ENCODE results near the gene STXBP6. TPM values are rescaled to one million over a fixed set of nuclear protein-coding genes. Genes with fewer than 3 reads are reported as not detected.

The STXBP6 gene
- polyA plus RNA-seq, 1 donor from 2014 or later: 14.6 TPM

DNA sequence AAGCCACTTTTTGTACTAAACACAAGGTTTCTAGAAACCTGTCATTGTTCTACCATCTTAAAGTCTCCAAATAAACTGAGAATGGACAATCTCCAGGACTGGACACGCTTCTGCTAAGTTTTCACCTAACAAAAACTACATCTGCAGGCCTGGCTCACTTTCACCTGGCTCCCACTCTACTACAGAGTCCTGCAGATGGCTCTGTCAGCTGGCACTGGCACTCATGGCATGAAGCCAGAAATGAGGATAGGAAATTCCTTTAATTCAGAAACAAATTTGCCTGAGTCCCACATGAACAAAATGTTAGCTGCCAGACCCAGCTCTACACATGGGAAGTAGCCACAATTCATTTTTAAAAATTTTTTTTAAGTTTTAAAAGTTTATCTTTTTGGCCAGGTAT is 42.1 kb downstream of the STXBP6 start:
- Histone ChIP-seq H3K4me3 (ENCODE audit: low read length) (no peak overlapping the region), H3K27ac (ENCODE audit: low read length) (no peak overlapping the region), H2AFZ (ENCODE audit: low read depth, low read length) (no peak overlapping the region), H3K9me2 (ENCODE audit: insufficient read depth, low read length) (no peaks in the 10 kb centered on the region), H3K79me2 (replicated peaks; ENCODE audit: insufficient read depth, low read length) (no peaks in the 10 kb centered on the region), H3K4me2 (ENCODE audit: low read length) (no peak overlapping the region), H4K20me1 (ENCODE audit: insufficient read depth) (no peaks in the 10 kb centered on the region), H3F3A (ENCODE audit: insufficient read depth, low read length, poor library complexity, severe bottlenecking) (no peaks in the 10 kb centered on the region), H3K9ac (ENCODE audit: low read length) (no peak overlapping the region), H3K9me3 (ENCODE audit: low read length) (no peaks in the 10 kb centered on the region), H3K27me3 (ENCODE audit: insufficient read depth, low read depth, low read length) (no peaks in the 10 kb centered on the region), H3K36me3 (ENCODE audit: insufficient read depth, low read length) (no peaks in the 10 kb centered on the region)
- TF ChIP-seq, protein P1, sequence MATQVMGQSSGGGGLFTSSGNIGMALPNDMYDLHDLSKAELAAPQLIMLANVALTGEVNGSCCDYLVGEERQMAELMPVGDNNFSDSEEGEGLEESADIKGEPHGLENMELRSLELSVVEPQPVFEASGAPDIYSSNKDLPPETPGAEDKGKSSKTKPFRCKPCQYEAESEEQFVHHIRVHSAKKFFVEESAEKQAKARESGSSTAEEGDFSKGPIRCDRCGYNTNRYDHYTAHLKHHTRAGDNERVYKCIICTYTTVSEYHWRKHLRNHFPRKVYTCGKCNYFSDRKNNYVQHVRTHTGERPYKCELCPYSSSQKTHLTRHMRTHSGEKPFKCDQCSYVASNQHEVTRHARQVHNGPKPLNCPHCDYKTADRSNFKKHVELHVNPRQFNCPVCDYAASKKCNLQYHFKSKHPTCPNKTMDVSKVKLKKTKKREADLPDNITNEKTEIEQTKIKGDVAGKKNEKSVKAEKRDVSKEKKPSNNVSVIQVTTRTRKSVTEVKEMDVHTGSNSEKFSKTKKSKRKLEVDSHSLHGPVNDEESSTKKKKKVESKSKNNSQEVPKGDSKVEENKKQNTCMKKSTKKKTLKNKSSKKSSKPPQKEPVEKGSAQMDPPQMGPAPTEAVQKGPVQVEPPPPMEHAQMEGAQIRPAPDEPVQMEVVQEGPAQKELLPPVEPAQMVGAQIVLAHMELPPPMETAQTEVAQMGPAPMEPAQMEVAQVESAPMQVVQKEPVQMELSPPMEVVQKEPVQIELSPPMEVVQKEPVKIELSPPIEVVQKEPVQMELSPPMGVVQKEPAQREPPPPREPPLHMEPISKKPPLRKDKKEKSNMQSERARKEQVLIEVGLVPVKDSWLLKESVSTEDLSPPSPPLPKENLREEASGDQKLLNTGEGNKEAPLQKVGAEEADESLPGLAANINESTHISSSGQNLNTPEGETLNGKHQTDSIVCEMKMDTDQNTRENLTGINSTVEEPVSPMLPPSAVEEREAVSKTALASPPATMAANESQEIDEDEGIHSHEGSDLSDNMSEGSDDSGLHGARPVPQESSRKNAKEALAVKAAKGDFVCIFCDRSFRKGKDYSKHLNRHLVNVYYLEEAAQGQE (IDR thresholded peaks at IDR 0.05; ENCODE audit: borderline replicate concordance): no peak
- no peak for TF ChIP-seq MXI1 (conservative IDR thresholded peaks at IDR 0.05; ENCODE audit: poor library complexity, severe bottlenecking)
- TF ChIP-seq POLR2AphosphoS5 (IDR thresholded peaks at IDR 0.05): no peak
- TF ChIP-seq EP300 (conservative IDR thresholded peaks at IDR 0.05; ENCODE audit: poor library complexity, severe bottlenecking): no peak

- no peak overlapping the region for H3K4me2 ChIP-seq (ENCODE audit: low read length)
- H3K27ac ChIP-seq (ENCODE audit: low read length): peak overlapping the region; percentile 63
- H3K4me3 ChIP-seq (ENCODE audit: low read length): no peak overlapping the region
These were observed 42.8 kb downstream of the STXBP6 start for GRCh38 chr14:25006961-25007795.

More at GRCh38 chr14:25006961-25007795, 42.8 kb downstream of the STXBP6 start:
- Histone ChIP-seq H3F3A (ENCODE audit: insufficient read depth, low read length, poor library complexity, severe bottlenecking) (no peaks in the 10 kb centered on the region), H3K9me3 (ENCODE audit: low read length) (no peaks in the 10 kb centered on the region), H3K79me2 (replicated peaks; ENCODE audit: insufficient read depth, low read length) (no peaks in the 10 kb centered on the region), H2AFZ (ENCODE audit: low read depth, low read length) (no peak overlapping the region), H3K9ac (ENCODE audit: low read length) (peak overlapping the region; percentile 1), H3K27me3 (ENCODE audit: insufficient read depth, low read depth, low read length) (no peaks in the 10 kb centered on the region), H4K20me1 (ENCODE audit: insufficient read depth) (no peaks in the 10 kb centered on the region), H3K36me3 (ENCODE audit: insufficient read depth, low read length) (no peaks in the 10 kb centered on the region), H3K9me2 (ENCODE audit: insufficient read depth, low read length) (no peaks in the 10 kb centered on the region)
- TF ChIP-seq EP300 (conservative IDR thresholded peaks at IDR 0.05; ENCODE audit: poor library complexity, severe bottlenecking): peak; percentile 68
- TF ChIP-seq POLR2AphosphoS5 (IDR thresholded peaks at IDR 0.05): peak; percentile 61
- no peak for TF ChIP-seq EZH2 (IDR thresholded peaks at IDR 0.05; ENCODE audit: borderline replicate concordance, insufficient read depth, low read length, poor library complexity, severe bottlenecking)
- peak; percentile 26 for TF ChIP-seq MXI1 (conservative IDR thresholded peaks at IDR 0.05; ENCODE audit: poor library complexity, severe bottlenecking)
- TF ChIP-seq CTCF (IDR thresholded peaks at IDR 0.05; ENCODE audit: poor library complexity, severe bottlenecking): peak; percentile 26
- TF ChIP-seq, protein P1 (IDR thresholded peaks at IDR 0.05; ENCODE audit: borderline replicate concordance): no peak

All from neural cell (in vitro differentiated cells).